ENCODE measurements around the gene C5AR2.
A peak's percentile ranks its signal among the peaks of the same experiment; 100 is the strongest.
"Not testable (repeated sequence)": the region's sequence is repeated elsewhere in the genome, so short reads cannot be mapped to it uniquely, and the experiment has no call there.

C5AR2 gene

GRCh38 chr19:47331931-47332547 is at the start of gene C5AR2:
TSS of gene C5AR2 (plus strand) at chr19:47332175. CDS start at chr19:47340800, 8,625 bp downstream.
- no peak for DNase-seq

- no peak for DNase-seq
These were observed 48.4 kb upstream of the C5AR2 start for GRCh38 chr19:47283405-47284059.

GRCh38 chr19:47284324-47284899 is 47.6 kb upstream of the C5AR2 start:
- peak; percentile 72 for DNase-seq

GRCh38 chr19:47296036-47296435 is 35.9 kb upstream of the C5AR2 start:
- peak; percentile 88 for DNase-seq

GRCh38 chr19:47300867-47301266 is 31.1 kb upstream of the C5AR2 start:
- DNase-seq = not testable (repeated sequence)

- DNase-seq = no peak
These were observed 29.7 kb upstream of the C5AR2 start for GRCh38 chr19:47302249-47302648.

- DNase-seq = no peak
These were observed 28.0 kb upstream of the C5AR2 start for GRCh38 chr19:47303966-47304365.

- peak; percentile 60 for DNase-seq
These were observed 26.6 kb upstream of the C5AR2 start for GRCh38 chr19:47305309-47305751.

GRCh38 chr19:47306303-47306702 is 25.7 kb upstream of the C5AR2 start:
- DNase-seq = no peak

- DNase-seq = no peak
These were observed 22.9 kb upstream of the C5AR2 start for GRCh38 chr19:47309038-47309437.

GRCh38 chr19:47309608-47310007 is 22.4 kb upstream of the C5AR2 start, which contains the start of gene C5AR1:
TSS of gene C5AR1 (plus strand) at chr19:47309861. CDS start at chr19:47309896, 35 bp downstream.
- DNase-seq = no peak

GRCh38 chr19:47310323-47310722 is 21.7 kb upstream of the C5AR2 start:
- DNase-seq = no peak

- DNase-seq = no peak
These were observed 21.2 kb upstream of the C5AR2 start for GRCh38 chr19:47310819-47311218.

- no peak for DNase-seq
These were observed 19.5 kb upstream of the C5AR2 start for GRCh38 chr19:47312366-47313006.

GRCh38 chr19:47313754-47314295 is 18.1 kb upstream of the C5AR2 start:
- no peak for DNase-seq

GRCh38 chr19:47315125-47315821 is 16.7 kb upstream of the C5AR2 start:
- DNase-seq = peak; percentile 33

GRCh38 chr19:47316513-47316912 is 15.5 kb upstream of the C5AR2 start:
- DNase-seq = no peak

GRCh38 chr19:47319923-47320871 is 11.8 kb upstream of the C5AR2 start:
- no peak for DNase-seq

- DNase-seq = no peak
These were observed 10.3 kb upstream of the C5AR2 start for GRCh38 chr19:47321630-47322029.

- no peak for DNase-seq
These were observed 9.9 kb upstream of the C5AR2 start for GRCh38 chr19:47322058-47322457.

- DNase-seq = no peak
These were observed 8.6 kb upstream of the C5AR2 start for GRCh38 chr19:47323409-47323808.

- no peak for DNase-seq
These were observed 8.1 kb upstream of the C5AR2 start for GRCh38 chr19:47323872-47324271.
